ENCODE results near the gene OR13G1. TPM values are rescaled to one million over a fixed set of nuclear protein-coding genes. Genes with fewer than 3 reads are reported as not detected.

OR13G1 gene
- total RNA-seq, 2 donors from 2014 or later = not detected

DNA sequence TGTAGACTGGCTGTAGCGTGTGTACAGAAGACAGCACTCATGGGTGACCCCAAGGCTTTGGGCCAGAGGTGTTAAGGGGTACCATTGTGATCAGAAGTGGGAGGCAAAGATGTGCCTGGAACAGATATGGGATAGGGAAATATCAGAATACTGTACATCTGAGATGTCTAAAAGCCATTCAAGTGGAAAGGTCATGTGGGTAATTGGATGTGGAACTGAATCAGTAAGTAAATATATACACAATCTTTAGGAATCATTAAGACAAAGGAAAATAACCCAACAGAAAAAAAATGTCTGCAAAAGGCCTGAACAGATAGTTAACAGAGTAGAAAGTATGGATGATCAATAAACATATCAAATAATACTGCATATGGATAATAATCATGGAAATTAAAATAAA lies 26.5 kb downstream of the OR13G1 start:
- no peak overlapping the region for H3K27ac ChIP-seq
- no peaks in the 10 kb centered on the region for H3K27me3 ChIP-seq (replicated peaks; ENCODE audit: insufficient read depth)
- H3K4me3 ChIP-seq = no peak overlapping the region
- TF ChIP-seq POLR2A (IDR thresholded peaks at IDR 0.05) (no peak), POLR2AphosphoS5 (IDR thresholded peaks at IDR 0.05) (no peak)
- TF ChIP-seq, protein P1, sequence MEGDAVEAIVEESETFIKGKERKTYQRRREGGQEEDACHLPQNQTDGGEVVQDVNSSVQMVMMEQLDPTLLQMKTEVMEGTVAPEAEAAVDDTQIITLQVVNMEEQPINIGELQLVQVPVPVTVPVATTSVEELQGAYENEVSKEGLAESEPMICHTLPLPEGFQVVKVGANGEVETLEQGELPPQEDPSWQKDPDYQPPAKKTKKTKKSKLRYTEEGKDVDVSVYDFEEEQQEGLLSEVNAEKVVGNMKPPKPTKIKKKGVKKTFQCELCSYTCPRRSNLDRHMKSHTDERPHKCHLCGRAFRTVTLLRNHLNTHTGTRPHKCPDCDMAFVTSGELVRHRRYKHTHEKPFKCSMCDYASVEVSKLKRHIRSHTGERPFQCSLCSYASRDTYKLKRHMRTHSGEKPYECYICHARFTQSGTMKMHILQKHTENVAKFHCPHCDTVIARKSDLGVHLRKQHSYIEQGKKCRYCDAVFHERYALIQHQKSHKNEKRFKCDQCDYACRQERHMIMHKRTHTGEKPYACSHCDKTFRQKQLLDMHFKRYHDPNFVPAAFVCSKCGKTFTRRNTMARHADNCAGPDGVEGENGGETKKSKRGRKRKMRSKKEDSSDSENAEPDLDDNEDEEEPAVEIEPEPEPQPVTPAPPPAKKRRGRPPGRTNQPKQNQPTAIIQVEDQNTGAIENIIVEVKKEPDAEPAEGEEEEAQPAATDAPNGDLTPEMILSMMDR (IDR thresholded peaks at IDR 0.05) = no peak
- intact Hi-C loops (cut with DNase I) = no loop called here
- no peaks in the 10 kb centered on the region for H3K9me3 ChIP-seq
- no peaks in the 10 kb centered on the region for H3K36me3 ChIP-seq
- 95% methylated on average over 1 of the region's 1 CpG for WGBS
- DNase-seq (ENCODE audit: low spot score) = no peak
- no peaks in the 10 kb centered on the region for H3K4me1 ChIP-seq (replicated peaks)

DNA sequence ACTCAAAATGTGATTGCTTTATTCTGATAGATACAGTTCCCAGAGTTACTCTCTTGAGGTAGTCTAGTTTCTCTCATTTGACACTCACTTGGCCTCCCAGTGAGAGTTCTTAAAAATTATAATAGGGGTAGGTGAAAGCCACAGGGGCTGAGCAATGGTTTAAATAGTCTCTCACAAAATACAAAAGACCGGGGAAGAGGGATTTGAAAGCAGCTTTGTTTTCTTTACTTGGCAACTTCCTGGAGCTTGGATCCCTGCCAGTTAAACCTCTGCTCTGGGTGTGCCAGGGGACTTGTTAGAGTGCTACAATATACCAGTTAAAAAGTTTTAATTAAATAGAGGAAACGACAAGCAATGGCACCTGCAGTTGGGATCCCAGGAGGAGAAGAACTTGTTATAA lies 31.7 kb downstream of the OR13G1 start:
- 5% methylated on average over 2 of the region's 2 CpGs for WGBS
- H3K9me3 ChIP-seq = no peaks in the 10 kb centered on the region
- no peaks in the 10 kb centered on the region for H3K27me3 ChIP-seq (replicated peaks; ENCODE audit: insufficient read depth)
- TF ChIP-seq, protein P1 (IDR thresholded peaks at IDR 0.05) = no peak
- no peak for TF ChIP-seq POLR2AphosphoS5 (IDR thresholded peaks at IDR 0.05)
- H3K4me1 ChIP-seq (replicated peaks) = no peaks in the 10 kb centered on the region
- no peak for DNase-seq (ENCODE audit: low spot score)
- no peaks in the 10 kb centered on the region for H3K36me3 ChIP-seq
- no peak overlapping the region for H3K27ac ChIP-seq
- intact Hi-C loops (cut with DNase I) = no loop called here
- H3K4me3 ChIP-seq = no peak overlapping the region

DNA sequence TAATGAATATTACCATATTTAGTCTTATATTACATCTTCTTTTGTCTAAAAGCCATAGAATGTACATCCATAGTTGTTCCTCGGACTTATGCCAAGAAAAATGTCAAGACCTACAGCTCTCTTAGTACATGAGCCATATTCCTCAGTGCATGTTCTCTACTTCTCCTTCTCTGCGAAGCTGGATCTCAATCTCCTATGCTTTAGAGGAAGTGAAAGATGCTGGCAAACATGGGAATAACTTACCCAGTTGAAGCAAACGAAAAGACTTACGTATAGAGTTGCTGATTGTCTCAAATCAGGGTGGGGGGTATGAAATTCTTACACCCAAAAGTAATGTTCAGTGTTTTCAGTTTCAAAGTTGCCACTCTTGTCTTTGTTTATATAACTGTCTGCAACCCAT lies 32.7 kb downstream of the OR13G1 start:
- Histone ChIP-seq H3K9me3 (no peaks in the 10 kb centered on the region), H3K27ac (no peak overlapping the region), H3K36me3 (no peaks in the 10 kb centered on the region), H3K4me1 (replicated peaks) (no peaks in the 10 kb centered on the region), H3K27me3 (replicated peaks; ENCODE audit: insufficient read depth) (no peaks in the 10 kb centered on the region), H3K4me3 (no peak overlapping the region)
- WGBS = 84% methylated on average over 4 of the region's 4 CpGs
- intact Hi-C loops (cut with DNase I) = no loop called here
- TF ChIP-seq, protein P1 (IDR thresholded peaks at IDR 0.05) = no peak
- TF ChIP-seq POLR2AphosphoS5 (IDR thresholded peaks at IDR 0.05) = no peak
- no peak for TF ChIP-seq POLR2A (IDR thresholded peaks at IDR 0.05)
- no peak for DNase-seq (ENCODE audit: low spot score)

DNA sequence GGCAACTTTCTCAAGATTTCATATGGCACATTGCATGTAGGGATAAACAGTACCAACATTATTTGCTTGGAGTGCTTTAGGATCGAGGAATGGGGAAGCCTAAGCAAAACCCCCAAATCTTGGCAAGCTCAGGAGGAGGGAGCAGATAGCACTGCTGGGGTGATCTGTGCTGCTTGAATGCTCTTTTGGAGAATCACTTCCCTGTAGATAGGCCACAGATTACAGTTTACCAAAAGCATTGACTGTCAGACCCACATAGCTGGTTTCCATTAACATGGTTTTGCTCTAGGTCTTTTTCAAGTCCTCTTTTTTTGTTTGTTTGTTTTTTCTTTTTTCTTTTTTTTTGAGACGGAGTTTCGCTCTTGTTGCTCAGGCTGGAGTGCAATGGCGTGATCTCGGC lies 36.8 kb downstream of the OR13G1 start:
- Histone ChIP-seq H3K4me3 (no peak overlapping the region), H3K36me3 (no peaks in the 10 kb centered on the region), H3K4me1 (replicated peaks) (no peaks in the 10 kb centered on the region), H3K9me3 (no peaks in the 10 kb centered on the region), H3K27me3 (replicated peaks; ENCODE audit: insufficient read depth) (no peaks in the 10 kb centered on the region), H3K27ac (no peak overlapping the region)
- no peak for TF ChIP-seq POLR2AphosphoS5 (IDR thresholded peaks at IDR 0.05)
- intact Hi-C loops (cut with DNase I) = no loop called here
- 82% methylated on average over 5 of the region's 5 CpGs for WGBS
- DNase-seq (ENCODE audit: low spot score) = no peak

DNA sequence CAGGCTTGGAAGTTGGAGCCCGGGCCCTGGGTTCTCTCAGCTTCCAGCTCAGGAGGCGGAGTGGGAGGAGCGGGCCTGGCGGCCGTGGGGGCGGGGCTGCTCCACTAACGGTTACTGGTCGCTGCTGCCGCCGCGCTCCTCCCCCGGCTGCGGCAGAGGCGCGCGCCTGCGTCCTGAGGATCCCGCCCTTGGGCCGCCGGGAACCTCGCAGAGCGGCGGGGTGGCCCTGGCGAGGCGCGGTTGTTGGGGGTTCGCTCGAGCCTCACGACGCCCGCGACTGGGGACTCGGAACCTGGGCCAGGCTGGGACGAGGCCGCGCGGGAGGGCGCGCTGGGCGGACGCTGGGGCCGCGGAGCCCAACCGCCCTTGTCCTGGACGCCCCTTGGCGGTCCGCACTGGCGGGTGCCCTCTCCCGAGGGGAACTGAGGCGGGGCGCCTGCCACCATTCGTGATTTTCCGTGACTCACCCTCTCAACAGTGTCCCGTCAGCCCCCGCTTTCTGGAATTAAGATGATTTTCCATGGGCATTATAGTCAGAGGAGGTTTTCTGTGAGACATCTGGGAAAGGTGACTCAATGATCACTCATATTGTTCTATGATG lies 40.1 kb downstream of the OR13G1 start:
- DNase-seq (ENCODE audit: low spot score) = peak; percentile 41
- intact Hi-C loops (cut with DNase I) = no loop called here
- Histone ChIP-seq H3K4me3 (peak overlapping the region; percentile 20 to 36), H3K27ac (peak overlapping the region in 1 of 2 donors; percentile 43), H3K9me3 (no peaks in the 10 kb centered on the region), H3K4me1 (replicated peaks) (no peaks in the 10 kb centered on the region), H3K27me3 (replicated peaks; ENCODE audit: insufficient read depth) (no peaks in the 10 kb centered on the region), H3K36me3 (no peaks in the 10 kb centered on the region)
- 17% methylated on average over 25 of the region's 55 CpGs for WGBS
- TF ChIP-seq, protein P1 (IDR thresholded peaks at IDR 0.05) = no peak
- TF ChIP-seq POLR2A (IDR thresholded peaks at IDR 0.05) = no peak
- peak; percentile 5 for TF ChIP-seq POLR2AphosphoS5 (IDR thresholded peaks at IDR 0.05)
